ENCODE measurements around the gene TNIK. TPM values are rescaled to one million over a fixed set of nuclear protein-coding genes. Genes with fewer than 3 reads are reported as not detected.

The TNIK gene
- total and polyA plus RNA-seq, 2 experiments from 2014 or later, result 14.6 to 34.3 TPM

DNA sequence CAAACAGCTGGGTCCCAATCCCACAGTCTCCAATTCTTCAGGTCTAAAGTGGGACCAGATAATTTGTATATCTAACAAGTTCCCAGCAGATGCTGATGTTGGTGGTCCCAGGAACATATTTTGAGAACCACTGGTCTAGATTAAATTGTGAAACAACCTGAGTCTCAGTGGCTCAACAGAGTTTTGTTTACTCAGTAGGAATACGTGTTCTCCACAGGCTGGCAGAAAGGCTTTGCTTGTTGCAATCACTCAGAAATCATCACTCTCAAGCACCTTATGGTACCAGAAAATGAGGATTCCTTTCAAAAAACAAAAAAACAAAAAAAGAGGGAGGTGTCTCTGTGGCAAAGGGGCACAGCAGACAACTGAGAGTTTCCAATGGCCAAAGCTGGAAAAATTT lies 118.0 kb downstream of the TNIK start:
- Histone ChIP-seq H3K79me2 (replicated peaks; ENCODE audit: insufficient read depth) (peaks cover 71% of the 10 kb centered on the region), H3K27ac (ENCODE audit: low read depth) (no peak overlapping the region), H3K4me1 (ENCODE audit: insufficient read depth) (peaks cover 23% of the 10 kb centered on the region), H3K9me2 (ENCODE audit: insufficient read depth) (no peaks in the 10 kb centered on the region), H3K4me2 (no peak overlapping the region), H3F3A (replicated peaks; ENCODE audit: low read depth) (no peaks in the 10 kb centered on the region), H3K36me3 (ENCODE audit: insufficient read depth) (no peaks in the 10 kb centered on the region), H3K27me3 (ENCODE audit: insufficient read depth) (no peaks in the 10 kb centered on the region), H4K20me1 (replicated peaks; ENCODE audit: insufficient read depth) (no peaks in the 10 kb centered on the region), H3K4me3 (no peak overlapping the region), H2AFZ (no peak overlapping the region)
- TF ChIP-seq CREB1 (CRISPR knock-in tag; IDR thresholded peaks at IDR 0.05; ENCODE audit: low read depth), result no peak
- TF ChIP-seq, protein P1, sequence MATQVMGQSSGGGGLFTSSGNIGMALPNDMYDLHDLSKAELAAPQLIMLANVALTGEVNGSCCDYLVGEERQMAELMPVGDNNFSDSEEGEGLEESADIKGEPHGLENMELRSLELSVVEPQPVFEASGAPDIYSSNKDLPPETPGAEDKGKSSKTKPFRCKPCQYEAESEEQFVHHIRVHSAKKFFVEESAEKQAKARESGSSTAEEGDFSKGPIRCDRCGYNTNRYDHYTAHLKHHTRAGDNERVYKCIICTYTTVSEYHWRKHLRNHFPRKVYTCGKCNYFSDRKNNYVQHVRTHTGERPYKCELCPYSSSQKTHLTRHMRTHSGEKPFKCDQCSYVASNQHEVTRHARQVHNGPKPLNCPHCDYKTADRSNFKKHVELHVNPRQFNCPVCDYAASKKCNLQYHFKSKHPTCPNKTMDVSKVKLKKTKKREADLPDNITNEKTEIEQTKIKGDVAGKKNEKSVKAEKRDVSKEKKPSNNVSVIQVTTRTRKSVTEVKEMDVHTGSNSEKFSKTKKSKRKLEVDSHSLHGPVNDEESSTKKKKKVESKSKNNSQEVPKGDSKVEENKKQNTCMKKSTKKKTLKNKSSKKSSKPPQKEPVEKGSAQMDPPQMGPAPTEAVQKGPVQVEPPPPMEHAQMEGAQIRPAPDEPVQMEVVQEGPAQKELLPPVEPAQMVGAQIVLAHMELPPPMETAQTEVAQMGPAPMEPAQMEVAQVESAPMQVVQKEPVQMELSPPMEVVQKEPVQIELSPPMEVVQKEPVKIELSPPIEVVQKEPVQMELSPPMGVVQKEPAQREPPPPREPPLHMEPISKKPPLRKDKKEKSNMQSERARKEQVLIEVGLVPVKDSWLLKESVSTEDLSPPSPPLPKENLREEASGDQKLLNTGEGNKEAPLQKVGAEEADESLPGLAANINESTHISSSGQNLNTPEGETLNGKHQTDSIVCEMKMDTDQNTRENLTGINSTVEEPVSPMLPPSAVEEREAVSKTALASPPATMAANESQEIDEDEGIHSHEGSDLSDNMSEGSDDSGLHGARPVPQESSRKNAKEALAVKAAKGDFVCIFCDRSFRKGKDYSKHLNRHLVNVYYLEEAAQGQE (IDR thresholded peaks at IDR 0.05; ENCODE audit: unreplicated experiment), result no peak
- no peak for TF ChIP-seq ZNF114 (CRISPR knock-in tag; IDR thresholded peaks at IDR 0.05)
- TF ChIP-seq ZNF331 (CRISPR knock-in tag; IDR thresholded peaks at IDR 0.05; ENCODE audit: low read depth), result no peak
- TF ChIP-seq NANOG (IDR thresholded peaks at IDR 0.05; ENCODE audit: borderline replicate concordance), result no peak
- TF ChIP-seq, protein P2, sequence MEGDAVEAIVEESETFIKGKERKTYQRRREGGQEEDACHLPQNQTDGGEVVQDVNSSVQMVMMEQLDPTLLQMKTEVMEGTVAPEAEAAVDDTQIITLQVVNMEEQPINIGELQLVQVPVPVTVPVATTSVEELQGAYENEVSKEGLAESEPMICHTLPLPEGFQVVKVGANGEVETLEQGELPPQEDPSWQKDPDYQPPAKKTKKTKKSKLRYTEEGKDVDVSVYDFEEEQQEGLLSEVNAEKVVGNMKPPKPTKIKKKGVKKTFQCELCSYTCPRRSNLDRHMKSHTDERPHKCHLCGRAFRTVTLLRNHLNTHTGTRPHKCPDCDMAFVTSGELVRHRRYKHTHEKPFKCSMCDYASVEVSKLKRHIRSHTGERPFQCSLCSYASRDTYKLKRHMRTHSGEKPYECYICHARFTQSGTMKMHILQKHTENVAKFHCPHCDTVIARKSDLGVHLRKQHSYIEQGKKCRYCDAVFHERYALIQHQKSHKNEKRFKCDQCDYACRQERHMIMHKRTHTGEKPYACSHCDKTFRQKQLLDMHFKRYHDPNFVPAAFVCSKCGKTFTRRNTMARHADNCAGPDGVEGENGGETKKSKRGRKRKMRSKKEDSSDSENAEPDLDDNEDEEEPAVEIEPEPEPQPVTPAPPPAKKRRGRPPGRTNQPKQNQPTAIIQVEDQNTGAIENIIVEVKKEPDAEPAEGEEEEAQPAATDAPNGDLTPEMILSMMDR (conservative IDR thresholded peaks at IDR 0.05; ENCODE audit: low read depth in 2 of 2), result no peak
- TF ChIP-seq STAT1 (IDR thresholded peaks at IDR 0.05; ENCODE audit: unreplicated experiment), result no peak
- Mint-ChIP-seq H3K9me3 (peaks cover 4% of the 10 kb centered on the region; the same call in 2 of the 3 replicates), H3K4me1 (peaks cover 32% of the 10 kb centered on the region), H3K4me3 (no peak overlapping the region), H3K27me3 (ENCODE audit: insufficient read depth, low read depth, poor library complexity) (peaks cover 3% of the 10 kb centered on the region), H3K27ac (no peak overlapping the region), H3K36me3 (ENCODE audit: low read depth) (peaks cover 8% of the 10 kb centered on the region; the same call in 2 of the 3 replicates)
- DNase-seq (ENCODE audit: low spot score), result no peak
- ATAC-seq, result no peak

DNA sequence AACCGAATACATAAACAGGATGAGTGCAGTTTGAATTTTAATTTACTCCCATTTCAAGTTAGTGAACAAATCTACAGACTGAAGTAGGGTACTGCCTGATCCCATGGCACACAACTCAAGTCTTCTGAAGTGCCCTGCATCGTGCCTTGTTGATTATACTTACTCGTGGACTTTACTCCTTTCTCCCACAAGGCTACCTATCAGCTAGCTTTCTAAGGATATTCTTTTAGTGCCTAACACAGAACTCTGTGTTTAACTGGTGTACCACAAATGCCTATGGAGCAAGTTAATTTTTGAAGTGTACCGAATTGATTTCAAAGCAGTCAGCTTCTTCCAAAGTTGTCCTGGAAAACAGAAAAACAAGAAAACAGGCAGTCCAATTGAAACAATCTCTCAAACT lies 119.8 kb downstream of the TNIK start:
- ATAC-seq, result no peak
- peaks cover 65% of the 10 kb centered on the region for H3K79me2 ChIP-seq (replicated peaks; ENCODE audit: insufficient read depth)
- TF ChIP-seq STAT1 (IDR thresholded peaks at IDR 0.05; ENCODE audit: unreplicated experiment) (no peak), CREB1 (CRISPR knock-in tag; IDR thresholded peaks at IDR 0.05; ENCODE audit: low read depth) (no peak), NANOG (IDR thresholded peaks at IDR 0.05; ENCODE audit: borderline replicate concordance) (no peak), JUNB (IDR thresholded peaks at IDR 0.05; ENCODE audit: unreplicated experiment) (no peak), ZNF114 (CRISPR knock-in tag; IDR thresholded peaks at IDR 0.05) (no peak)
- TF ChIP-seq, protein P1 (IDR thresholded peaks at IDR 0.05; ENCODE audit: unreplicated experiment), result no peak
- TF ChIP-seq, protein P2 (conservative IDR thresholded peaks at IDR 0.05; ENCODE audit: low read depth in 2 of 2), result no peak

More for the DNA sequence above, 119.8 kb downstream of the TNIK start:
- H3K27me3 ChIP-seq (ENCODE audit: insufficient read depth), result no peaks in the 10 kb centered on the region
- H3F3A ChIP-seq (replicated peaks; ENCODE audit: low read depth), result no peaks in the 10 kb centered on the region
- no peak overlapping the region for H2AFZ ChIP-seq
- DNase-seq (ENCODE audit: low spot score), result no peak
- Mint-ChIP-seq H3K27me3 (ENCODE audit: insufficient read depth, low read depth, poor library complexity) (peaks cover 3% of the 10 kb centered on the region), H3K36me3 (ENCODE audit: low read depth) (peaks cover 8% of the 10 kb centered on the region; the same call in 2 of the 3 replicates), H3K4me3 (no peak overlapping the region), H3K4me1 (peaks cover 29% of the 10 kb centered on the region), H3K27ac (no peak overlapping the region), H3K9me3 (peaks cover 4% of the 10 kb centered on the region; the same call in 2 of the 3 replicates)
- H3K4me1 ChIP-seq (ENCODE audit: insufficient read depth), result peaks cover 26% of the 10 kb centered on the region
- H4K20me1 ChIP-seq (replicated peaks; ENCODE audit: insufficient read depth), result no peaks in the 10 kb centered on the region
- no peak overlapping the region for H3K4me3 ChIP-seq
- no peak overlapping the region for H3K4me2 ChIP-seq
- H3K27ac ChIP-seq (ENCODE audit: low read depth), result 0 out of 2 replicates have a peak overlapping the region, but pooled peaks have one; percentile 9
- no peaks in the 10 kb centered on the region for H3K9me2 ChIP-seq (ENCODE audit: insufficient read depth)
- no peaks in the 10 kb centered on the region for H3K36me3 ChIP-seq (ENCODE audit: insufficient read depth)
